GM12891 (cell line): ENCODE results near the gene PTBP2.

Experiments used
- POLR2A ChIP-seq: IDR thresholded peaks from 2 replicates; pipeline ENCODE4 v1.6.1; 2011; ENCODE audit warnings: low read depth, low read length, control low read depth
- POLR2AphosphoS5 ChIP-seq: IDR thresholded peaks from 2 replicates; pipeline ENCODE4 v1.6.1; 2011; ENCODE audit warnings: low read depth, low read length, control low read depth
- POU2F2 ChIP-seq: IDR thresholded peaks from 2 replicates; pipeline ENCODE4 v1.6.1; 2011; ENCODE audit warnings: low read depth, mild to moderate bottlenecking, control low read depth, low read length, moderate library complexity
- SPI1 ChIP-seq: IDR thresholded peaks from 2 replicates; pipeline ENCODE4 v1.6.1; 2011; ENCODE audit warnings: low read depth, low read length, control low read depth
- TAF1 ChIP-seq: IDR thresholded peaks from 2 replicates; pipeline ENCODE4 v1.6.1; 2011; ENCODE audit warnings: low read depth, low read length, control low read depth

DNA sequence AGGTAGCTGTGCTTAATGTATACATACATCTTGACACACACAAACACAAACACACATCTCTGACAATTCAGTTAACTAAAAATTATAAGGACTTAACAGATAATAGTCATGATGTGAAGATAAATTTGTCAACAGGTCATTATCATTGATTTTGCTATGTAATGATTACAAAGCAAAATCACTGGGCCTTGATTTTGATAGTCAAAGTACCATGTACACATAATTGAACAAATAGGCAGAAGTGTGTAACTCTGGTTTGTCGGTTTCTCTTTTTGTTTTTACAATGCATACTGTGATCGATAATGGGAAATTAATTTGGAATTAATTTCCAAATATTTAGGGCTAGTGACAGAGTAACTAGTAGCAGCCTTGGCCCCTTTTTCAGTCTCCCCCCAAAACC lies 30.8 kb downstream of the PTBP2 start:
- TF ChIP-seq POLR2AphosphoS5 (no peak), POLR2A (no peak), TAF1 (no peak), POU2F2 (no peak), SPI1 (no peak)
